Measurements from ENCODE around the gene ANKRD34A.
A peak's percentile ranks its signal among the peaks of the same experiment; 100 is the strongest.
"Not testable (repeated sequence)": the region's sequence is repeated elsewhere in the genome, so short reads cannot be mapped to it uniquely, and the experiment has no call there.

Gene ANKRD34A

GRCh38 chr1:145949219-145949618, 15.2 kb downstream of the ANKRD34A start:
- H3K27ac Mint-ChIP-seq = no peak overlapping the region
- no peak overlapping the region for H3K4me3 Mint-ChIP-seq
- ATAC-seq = no peak
- H3K9me3 Mint-ChIP-seq = no peaks in the 10 kb centered on the region
- no peaks in the 10 kb centered on the region for H3K27me3 Mint-ChIP-seq
- DNase-seq = no peak
- H3K4me1 Mint-ChIP-seq = peaks cover 40% of the 10 kb centered on the region

- H3K27ac Mint-ChIP-seq = no peak overlapping the region
- no peak for DNase-seq
- no peak for ATAC-seq
- peaks cover 31% of the 10 kb centered on the region for H3K4me1 Mint-ChIP-seq
- no peaks in the 10 kb centered on the region for H3K27me3 Mint-ChIP-seq
- no peak overlapping the region for H3K4me3 Mint-ChIP-seq
- H3K9me3 Mint-ChIP-seq = no peaks in the 10 kb centered on the region
Measured at GRCh38 chr1:145947551-145947950, 16.8 kb downstream of the ANKRD34A start.

- H3K27ac Mint-ChIP-seq = no peak overlapping the region
- DNase-seq = no peak
- H3K9me3 Mint-ChIP-seq = no peaks in the 10 kb centered on the region
- H3K4me3 Mint-ChIP-seq = no peak overlapping the region
- H3K4me1 Mint-ChIP-seq = peaks cover 24% of the 10 kb centered on the region
- H3K27me3 Mint-ChIP-seq = no peaks in the 10 kb centered on the region
- no peak for ATAC-seq
Measured at GRCh38 chr1:145946477-145946986, 17.8 kb downstream of the ANKRD34A start.

- Mint-ChIP-seq H3K4me1 (peaks cover 6% of the 10 kb centered on the region), H3K9me3 (no peaks in the 10 kb centered on the region), H3K27me3 (no peaks in the 10 kb centered on the region), H3K4me3 (no peak overlapping the region), H3K27ac (no peak overlapping the region)
- ATAC-seq (no peak), DNase-seq (no peak)
Measured at GRCh38 chr1:145944532-145944931, 19.8 kb downstream of the ANKRD34A start.

- peak overlapping the region in 1 of 2 donors; percentile 19 for H3K27ac Mint-ChIP-seq
- ATAC-seq (no peak), DNase-seq (no peak)
- H3K4me1 Mint-ChIP-seq = no peaks in the 10 kb centered on the region
- H3K9me3 Mint-ChIP-seq = no peaks in the 10 kb centered on the region
- no peaks in the 10 kb centered on the region for H3K27me3 Mint-ChIP-seq
- no peak overlapping the region for H3K4me3 Mint-ChIP-seq
Measured at GRCh38 chr1:145942871-145943270, 21.5 kb downstream of the ANKRD34A start.

GRCh38 chr1:145942405-145942804, 22.0 kb downstream of the ANKRD34A start:
- H3K9me3 Mint-ChIP-seq = no peaks in the 10 kb centered on the region
- ATAC-seq (no peak), DNase-seq (no peak)
- H3K4me1 Mint-ChIP-seq = no peaks in the 10 kb centered on the region
- H3K27me3 Mint-ChIP-seq = no peaks in the 10 kb centered on the region
- no peak overlapping the region for H3K27ac Mint-ChIP-seq
- no peak overlapping the region for H3K4me3 Mint-ChIP-seq

GRCh38 chr1:145937436-145937835, 26.9 kb downstream of the ANKRD34A start:
- no peaks in the 10 kb centered on the region for H3K9me3 Mint-ChIP-seq
- no peaks in the 10 kb centered on the region for H3K27me3 Mint-ChIP-seq
- no peak overlapping the region for H3K4me3 Mint-ChIP-seq
- ATAC-seq (no peak), DNase-seq (no peak)
- H3K4me1 Mint-ChIP-seq = peaks cover 19% of the 10 kb centered on the region
- H3K27ac Mint-ChIP-seq = no peak overlapping the region

GRCh38 chr1:145936247-145936646, 28.1 kb downstream of the ANKRD34A start:
- Mint-ChIP-seq H3K27me3 (no peaks in the 10 kb centered on the region), H3K9me3 (no peaks in the 10 kb centered on the region), H3K4me3 (no peak overlapping the region), H3K27ac (no peak overlapping the region), H3K4me1 (peaks cover 24% of the 10 kb centered on the region)
- ATAC-seq (no peak), DNase-seq (no peak)

- Mint-ChIP-seq H3K4me1 (peaks cover 24% of the 10 kb centered on the region), H3K4me3 (no peak overlapping the region), H3K27ac (peak overlapping the region in 1 of 2 donors; percentile 2), H3K9me3 (no peaks in the 10 kb centered on the region), H3K27me3 (no peaks in the 10 kb centered on the region)
- DNase-seq (no peak), ATAC-seq (no peak)
Measured at GRCh38 chr1:145935708-145936107, 28.7 kb downstream of the ANKRD34A start.

GRCh38 chr1:145932522-145933009, 31.8 kb downstream of the ANKRD34A start:
- not testable (repeated sequence) for ATAC-seq, DNase-seq
- H3K4me1 Mint-ChIP-seq = peaks cover 32% of the 10 kb centered on the region

GRCh38 chr1:145927916-145928643, 36.3 kb downstream of the ANKRD34A start:
- ATAC-seq (no peak), DNase-seq (no peak)
- H3K9me3 Mint-ChIP-seq = no peaks in the 10 kb centered on the region
- H3K27ac Mint-ChIP-seq = peak overlapping the region; percentile 57 to 61
- H3K27me3 Mint-ChIP-seq = no peaks in the 10 kb centered on the region
- H3K4me3 Mint-ChIP-seq = no peak overlapping the region
- peaks cover 36% of the 10 kb centered on the region for H3K4me1 Mint-ChIP-seq

More at GRCh38 chr1:145932522-145933009, 31.8 kb downstream of the ANKRD34A start:
- peak overlapping the region in 1 of 2 donors; percentile 90 for H3K27ac Mint-ChIP-seq
- H3K27me3 Mint-ChIP-seq, H3K9me3 Mint-ChIP-seq: not testable (repeated sequence)
- peak overlapping the region; percentile 21 to 64 for H3K4me3 Mint-ChIP-seq

- Mint-ChIP-seq H3K27ac (no peak within 1 kb of the TSS), H3K4me1 (peaks cover 31% of the 10 kb centered on the region), H3K4me3 (no peak within 1 kb of the TSS), H3K9me3 (no peaks in the 10 kb centered on the region), H3K27me3 (no peaks in the 10 kb centered on the region)
- DNase-seq = peak; percentile 92 to 96
- peak; percentile 98 for ATAC-seq
Measured at GRCh38 chr1:145927063-145927886, 37.1 kb downstream of the ANKRD34A start, which contains the start of gene RBM8A. Gene RBM8A, minus strand, starts transcription at chr1:145927484. Its CDS starts 58 bp downstream, at chr1:145927426.

- no peaks in the 10 kb centered on the region for H3K27me3 Mint-ChIP-seq
- H3K4me3 Mint-ChIP-seq = no peak overlapping the region
- no peak overlapping the region for H3K27ac Mint-ChIP-seq
- peaks cover 27% of the 10 kb centered on the region for H3K4me1 Mint-ChIP-seq
- DNase-seq = peak; percentile 43 to 69
- no peaks in the 10 kb centered on the region for H3K9me3 Mint-ChIP-seq
- ATAC-seq = peak; percentile 71
Measured at GRCh38 chr1:145926686-145927062, 37.7 kb downstream of the ANKRD34A start.

- Mint-ChIP-seq H3K27me3 (no peaks in the 10 kb centered on the region), H3K9me3 (no peaks in the 10 kb centered on the region), H3K4me1 (peaks cover 48% of the 10 kb centered on the region), H3K27ac (no peak overlapping the region), H3K4me3 (no peak overlapping the region)
- no peak for DNase-seq
- no peak for ATAC-seq
Measured at GRCh38 chr1:145922266-145922665, 42.1 kb downstream of the ANKRD34A start.

GRCh38 chr1:145920297-145920696, 44.1 kb downstream of the ANKRD34A start:
- not testable (repeated sequence) for H3K27ac Mint-ChIP-seq, ATAC-seq, DNase-seq, H3K27me3 Mint-ChIP-seq, H3K9me3 Mint-ChIP-seq
- peaks cover 52% of the 10 kb centered on the region for H3K4me1 Mint-ChIP-seq
- H3K4me3 Mint-ChIP-seq = peak overlapping the region; percentile 91 to 94
